Keratinocyte (primary cell): Measurements from ENCODE around the gene EEIG2. TPM values are rescaled to one million over a fixed set of nuclear protein-coding genes. Genes with fewer than 3 reads are reported as not detected.

Experiments used
- DNase-seq: peaks from one replicate; pipeline ENCODE4 v3.0.0-alpha.2; 2011; ENCODE audit warnings: low read depth, missing footprints, low spot score
- FAIRE-seq: peaks from 2 replicates; lab custom pipeline; 2011; peaks lifted over from hg19 to GRCh38; lab: Jason Lieb, UNC
- H2AFZ ChIP-seq: 2 replicates; pipeline ENCODE4 v1.6.0; 2012; ENCODE audit warnings: low read length, control low read depth, inconsistent platforms; ENCODE audit not compliant: control insufficient read depth
- H3K27ac ChIP-seq: 2 replicates; pipeline ENCODE4 v1.5.1; 2011; ENCODE audit warnings: low read length; ENCODE audit not compliant: control insufficient read depth, insufficient read depth
- H3K27me3 ChIP-seq: 3 replicates; pipeline ENCODE4 v1.6.0; 2011; ENCODE audit warnings: low read length; ENCODE audit not compliant: control insufficient read depth, insufficient read depth; ENCODE audit errors: extremely low read depth
- H3K36me3 ChIP-seq, 2 experiments: 2 replicates in 1 of 2; 3 replicates in 1 of 2; pipeline ENCODE4 v1.5.1; 2011; ENCODE audit warnings: low read length in 2 of 2, mild to moderate bottlenecking in 1 of 2; ENCODE audit not compliant: control insufficient read depth in 2 of 2, insufficient read depth in 2 of 2; ENCODE audit errors: extremely low read depth in 1 of 2
- H3K4me1 ChIP-seq: 3 replicates; pipeline ENCODE4 v1.5.1; 2011; ENCODE audit warnings: low read length; ENCODE audit not compliant: control insufficient read depth, insufficient read depth; ENCODE audit errors: extremely low read depth
- H3K4me2 ChIP-seq: 3 replicates; pipeline ENCODE4 v1.6.0; 2011; ENCODE audit warnings: low read depth, low read length; ENCODE audit not compliant: control insufficient read depth, insufficient read depth; ENCODE audit errors: extremely low read depth
- H3K4me3 ChIP-seq, 3 experiments: fragments of 200-600 bp in 1 of 3; sonication (generic) in 1 of 3; 2 replicates in 2 of 3; 3 replicates in 1 of 3; pipeline ENCODE4 v1.5.1; 2011 to 2016; ENCODE audit warnings: low read length in 3 of 3, mild to moderate bottlenecking in 3 of 3, control low read depth in 2 of 3, inconsistent platforms in 1 of 3, low read depth in 1 of 3, mixed read lengths in 1 of 3, mixed run types in 1 of 3, moderate library complexity in 1 of 3; ENCODE audit not compliant: control insufficient read depth in 2 of 3, insufficient read depth in 2 of 3; ENCODE audit errors: extremely low read depth in 1 of 3
- H3K79me2 ChIP-seq: 2 replicates; pipeline ENCODE4 v1.6.0; 2012; ENCODE audit warnings: low read length; ENCODE audit not compliant: control insufficient read depth, insufficient read depth
- H3K9ac ChIP-seq: 3 replicates; pipeline ENCODE4 v1.6.0; 2011; ENCODE audit warnings: low read length; ENCODE audit not compliant: control insufficient read depth, insufficient read depth; ENCODE audit errors: extremely low read depth
- H3K9me1 ChIP-seq: 3 replicates; pipeline ENCODE4 v1.6.0; 2011; ENCODE audit warnings: low read length; ENCODE audit not compliant: control insufficient read depth, insufficient read depth; ENCODE audit errors: extremely low read depth
- H3K9me3 ChIP-seq: 2 replicates; pipeline ENCODE4 v1.5.1; 2012; ENCODE audit warnings: low read depth, low read length; ENCODE audit not compliant: control insufficient read depth
- H4K20me1 ChIP-seq: 3 replicates; pipeline ENCODE4 v1.6.0; 2011; ENCODE audit warnings: low read length; ENCODE audit not compliant: control insufficient read depth, insufficient read depth; ENCODE audit errors: extremely low read depth
- CTCF ChIP-seq, 3 experiments: IDR thresholded peaks in 1 of 3; conservative IDR thresholded peaks in 1 of 3; optimal IDR thresholded peaks in 1 of 3; 2 replicates in 2 of 3; 3 replicates in 1 of 3; pipeline versions ENCODE3 to v1.5.1; 2011; ENCODE audit warnings: low read length in 3 of 3, mild to moderate bottlenecking in 3 of 3, moderate library complexity in 2 of 3, control low read depth in 1 of 3, inconsistent platforms in 1 of 3; ENCODE audit not compliant: insufficient read depth in 2 of 3; ENCODE audit errors: extremely low read depth in 1 of 3
- EZH2 ChIP-seq: IDR thresholded peaks from one replicate; pipeline ENCODE4 v1.6.1; 2012; ENCODE audit warnings: inconsistent platforms, mild to moderate bottlenecking, low read length, moderate library complexity
- dilution Hi-C: fragments of 300-500 bp; cut with MboI; formaldehyde crosslinking; loops from one replicate; pipeline ENCODE4 v1.7.0; 2020; ENCODE audit warnings: low sequenced_read_pairs; ENCODE audit not compliant: extremely low pct_ligation_motif_present
- polyA plus RNA-seq, 5 experiments: library from polyadenylated mRNA; depleted of rRNA in 3 of 5; stranded (reverse) in 3 of 5; stranded (forward) in 1 of 5; unstranded in 1 of 5; fragments of >200 nt; gene quantifications; 1 replicate in 1 of 5; 2 replicates in 3 of 5; 3 replicates in 1 of 5; pipeline versions ENCODE4 v1.2.1 to v1.2.3, GENCODE V29; 2011 to 2012; ENCODE audit warnings: missing spikeins in 2 of 5, low read depth in 1 of 5, low replicate concordance in 1 of 5

EEIG2 gene
- polyA plus RNA-seq, 1 donor (not counting 4 experiments of a cell fraction or from before 2014, with no cell fraction given), result 2.0 TPM

GRCh38 chr1:108556066-108556465, 3.8 kb upstream of the EEIG2 start:
- Histone ChIP-seq H3K9me1 (no peaks in the 10 kb centered on the region), H3K36me3 (no peaks in the 10 kb centered on the region), H3K4me3 (no peak overlapping the region), H3K4me2 (no peak overlapping the region), H3K9ac (no peak overlapping the region), H4K20me1 (no peaks in the 10 kb centered on the region), H3K27ac (no peak overlapping the region), H3K4me1 (peaks cover 8% of the 10 kb centered on the region), H3K9me3 (no peaks in the 10 kb centered on the region), H3K79me2 (no peaks in the 10 kb centered on the region), H3K27me3 (no peaks in the 10 kb centered on the region), H2AFZ (no peak overlapping the region)
- TF ChIP-seq EZH2 (no peak), CTCF (optimal IDR thresholded peaks at IDR 0.05 in 1 of 3, IDR thresholded peaks at IDR 0.05 in 1 of 3, conservative IDR thresholded peaks at IDR 0.05 in 1 of 3; ENCODE audit: extremely low read depth in 1 of 3, insufficient read depth in 2 of 3, low read length in 3 of 3) (no peak)
- FAIRE-seq, result no peak
- DNase-seq, result no peak
- dilution Hi-C loops, result no loop called here

GRCh38 chr1:108556499-108556898, 3.4 kb upstream of the EEIG2 start:
- no peak overlapping the region for H2AFZ ChIP-seq
- DNase-seq, result no peak
- no peaks in the 10 kb centered on the region for H4K20me1 ChIP-seq
- no peaks in the 10 kb centered on the region for H3K36me3 ChIP-seq
- no peak overlapping the region for H3K4me3 ChIP-seq
- no peaks in the 10 kb centered on the region for H3K9me3 ChIP-seq
- FAIRE-seq, result no peak
- H3K27me3 ChIP-seq, result no peaks in the 10 kb centered on the region
- TF ChIP-seq EZH2 (no peak), CTCF (optimal IDR thresholded peaks at IDR 0.05 in 1 of 3, IDR thresholded peaks at IDR 0.05 in 1 of 3, conservative IDR thresholded peaks at IDR 0.05 in 1 of 3; ENCODE audit: extremely low read depth in 1 of 3, insufficient read depth in 2 of 3, low read length in 3 of 3) (no peak)
- H3K79me2 ChIP-seq, result no peaks in the 10 kb centered on the region
- H3K9ac ChIP-seq, result no peak overlapping the region
- dilution Hi-C loops, result no loop called here
- peaks cover 12% of the 10 kb centered on the region for H3K4me1 ChIP-seq
- H3K4me2 ChIP-seq, result no peak overlapping the region
- H3K27ac ChIP-seq, result no peak overlapping the region
- H3K9me1 ChIP-seq, result no peaks in the 10 kb centered on the region
